Prostate gland (tissue), 2 donors: Measurements from ENCODE around the gene KDM4B.

Experiments used
- POLR2A ChIP-seq: fragments of 450-650 bp; IDR thresholded peaks from one replicate; pipeline ENCODE4 v1.6.1; 2016; ENCODE audit warnings: antibody characterized with exemption, mild to moderate bottlenecking
- POLR2AphosphoS5 ChIP-seq: sonication (generic); formaldehyde crosslinking; IDR thresholded peaks from one replicate; pipeline ENCODE4 v1.6.1; 2017; ENCODE audit warnings: antibody characterized with exemption
- TF ChIP-seq, protein P1 (sequence below), 4 experiments: fragments of 200-600 bp in 2 of 4; fragments of 450-650 bp in 2 of 4; sonication (generic) in 2 of 4; IDR thresholded peaks; 1 replicate in 3 of 4; 2 replicates in 1 of 4; pipeline ENCODE4 v1.5.1; 2016 to 2019; ENCODE audit warnings: antibody characterized with exemption in 4 of 4, mild to moderate bottlenecking in 2 of 4, moderate library complexity in 2 of 4

DNA sequence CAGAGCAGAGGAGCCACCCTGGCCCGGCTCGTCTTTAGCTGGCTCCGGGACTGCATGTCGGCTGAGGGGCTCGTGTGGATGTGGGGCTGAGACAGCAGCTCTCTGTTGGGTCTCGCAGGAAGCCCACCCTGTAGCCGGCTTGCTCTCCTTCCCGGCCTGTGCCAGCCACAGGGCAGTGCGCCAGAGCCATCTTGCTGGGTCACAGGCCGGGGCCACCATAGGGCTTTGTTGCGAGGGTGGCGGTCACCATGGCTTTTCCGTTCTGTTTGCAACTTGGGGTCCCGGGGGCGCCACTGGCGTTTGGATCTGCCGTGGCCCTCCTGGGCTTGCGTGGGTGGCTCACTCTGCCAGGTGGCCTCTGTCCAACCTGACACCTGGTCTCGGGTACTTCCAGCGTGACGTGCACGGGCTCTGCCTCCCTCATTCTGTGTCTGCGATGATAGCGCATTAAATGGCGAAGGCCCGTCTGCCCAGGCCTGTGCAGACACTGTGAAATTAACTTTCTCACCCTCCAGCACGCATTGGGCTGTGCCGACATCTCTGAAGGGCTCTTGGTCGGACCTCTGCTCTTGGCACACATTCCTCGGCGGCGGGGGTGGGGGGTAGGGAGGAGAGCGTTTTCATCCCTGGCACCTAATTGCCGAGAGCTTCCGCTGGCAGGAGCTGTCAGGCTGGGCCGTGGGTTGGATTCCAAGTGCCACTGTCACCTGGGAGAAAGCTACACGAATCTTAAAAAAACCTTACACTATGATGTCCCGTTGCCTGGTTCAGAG lies 95.1 kb downstream of the KDM4B start:
- TF ChIP-seq, protein P1, sequence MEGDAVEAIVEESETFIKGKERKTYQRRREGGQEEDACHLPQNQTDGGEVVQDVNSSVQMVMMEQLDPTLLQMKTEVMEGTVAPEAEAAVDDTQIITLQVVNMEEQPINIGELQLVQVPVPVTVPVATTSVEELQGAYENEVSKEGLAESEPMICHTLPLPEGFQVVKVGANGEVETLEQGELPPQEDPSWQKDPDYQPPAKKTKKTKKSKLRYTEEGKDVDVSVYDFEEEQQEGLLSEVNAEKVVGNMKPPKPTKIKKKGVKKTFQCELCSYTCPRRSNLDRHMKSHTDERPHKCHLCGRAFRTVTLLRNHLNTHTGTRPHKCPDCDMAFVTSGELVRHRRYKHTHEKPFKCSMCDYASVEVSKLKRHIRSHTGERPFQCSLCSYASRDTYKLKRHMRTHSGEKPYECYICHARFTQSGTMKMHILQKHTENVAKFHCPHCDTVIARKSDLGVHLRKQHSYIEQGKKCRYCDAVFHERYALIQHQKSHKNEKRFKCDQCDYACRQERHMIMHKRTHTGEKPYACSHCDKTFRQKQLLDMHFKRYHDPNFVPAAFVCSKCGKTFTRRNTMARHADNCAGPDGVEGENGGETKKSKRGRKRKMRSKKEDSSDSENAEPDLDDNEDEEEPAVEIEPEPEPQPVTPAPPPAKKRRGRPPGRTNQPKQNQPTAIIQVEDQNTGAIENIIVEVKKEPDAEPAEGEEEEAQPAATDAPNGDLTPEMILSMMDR (IDR thresholded peaks at IDR 0.05): no peak
- TF ChIP-seq POLR2AphosphoS5 (no peak), POLR2A (no peak)
